Endothelial cell of umbilical vein (primary cell): ENCODE results near the gene GNB1L. TPM values are rescaled to one million over a fixed set of nuclear protein-coding genes. Genes with fewer than 3 reads are reported as not detected.

Experiments used
- BruUV-seq: library from RNA; stranded (reverse); fragments of 400-500 nt; replicated peaks from 2 replicates; lab custom pipeline; 2021; lab: Mats Ljungman, UMichigan
- CTCF ChIA-PET: fragments of 300-600, 350-600 bp; sonication (Branson Sonifier 250); formaldehyde crosslinking; loops from one replicate; lab custom pipeline; 2021; ENCODE audit warnings: antibody characterized with exemption, inconsistent platforms; lab: Charles Lee
- POLR2A ChIA-PET: fragments of 300-600, 350-600 bp; sonication (Branson Sonifier 250); formaldehyde crosslinking; loops from one replicate; lab custom pipeline; 2021; ENCODE audit warnings: antibody characterized with exemption, inconsistent platforms; lab: Charles Lee
- DNase-seq: peaks from one replicate; pipeline ENCODE4 v3.0.0-alpha.2; 2011; ENCODE audit warnings: low read depth, low spot score
- FAIRE-seq: peaks from 2 replicates; lab custom pipeline; 2011; peaks lifted over from hg19 to GRCh38; lab: Jason Lieb, UNC
- H2AFZ ChIP-seq: 2 replicates; pipeline ENCODE4 v1.6.0; 2012; ENCODE audit warnings: low read depth, low read length, control low read depth, inconsistent platforms
- H3K27ac ChIP-seq: 2 replicates; pipeline ENCODE4 v1.5.1; 2011; ENCODE audit warnings: low read depth, mild to moderate bottlenecking, control low read depth, low read length, moderate library complexity; ENCODE audit not compliant: insufficient read depth
- H3K27me3 ChIP-seq, 2 experiments: 2 replicates each; pipeline versions ENCODE4 v1.6.0 to v1.6.1; 2011; ENCODE audit warnings: low read length in 2 of 2, mixed read lengths in 1 of 2; ENCODE audit not compliant: control insufficient read depth in 2 of 2, insufficient read depth in 2 of 2
- H3K36me3 ChIP-seq, 2 experiments: 2 replicates in 1 of 2; 3 replicates in 1 of 2; pipeline ENCODE4 v1.5.1; 2011; ENCODE audit warnings: low read length in 2 of 2, mild to moderate bottlenecking in 1 of 2, moderate library complexity in 1 of 2; ENCODE audit not compliant: control insufficient read depth in 2 of 2, insufficient read depth in 2 of 2; ENCODE audit errors: extremely low read depth in 1 of 2
- H3K4me1 ChIP-seq: 3 replicates; pipeline ENCODE4 v1.5.1; 2011; ENCODE audit warnings: mild to moderate bottlenecking, low read length; ENCODE audit not compliant: control insufficient read depth, insufficient read depth; ENCODE audit errors: extremely low read depth
- H3K4me2 ChIP-seq: 2 replicates; pipeline ENCODE4 v1.6.1; 2011; ENCODE audit warnings: low read length, control low read depth, mixed read lengths; ENCODE audit not compliant: insufficient read depth
- H3K4me3 ChIP-seq, 3 experiments: fragments of 200-600 bp in 1 of 3; sonication (generic), shearing (Covaris generic) in 1 of 3; replicated peaks in 1 of 3; 2 replicates each; pipeline ENCODE4 v1.5.1; 2011 to 2016; ENCODE audit warnings: control low read depth in 3 of 3, low read length in 3 of 3, mild to moderate bottlenecking in 2 of 3, inconsistent platforms in 1 of 3, low read depth in 1 of 3, moderate library complexity in 1 of 3; ENCODE audit not compliant: insufficient read depth in 1 of 3
- H3K79me2 ChIP-seq: 2 replicates; pipeline ENCODE4 v1.6.0; 2012; ENCODE audit warnings: low read length, inconsistent platforms; ENCODE audit not compliant: control insufficient read depth, insufficient read depth
- H3K9ac ChIP-seq: replicated peaks from 2 replicates; pipeline ENCODE3; 2011; ENCODE audit warnings: low read length, control low read depth; ENCODE audit not compliant: insufficient read depth; ENCODE audit errors: extremely low read depth
- H3K9me1 ChIP-seq: replicated peaks from 3 replicates; pipeline ENCODE4 v1.6.0; 2011; ENCODE audit warnings: mild to moderate bottlenecking, low read length; ENCODE audit not compliant: control insufficient read depth, insufficient read depth; ENCODE audit errors: extremely low read depth
- H3K9me3 ChIP-seq: replicated peaks from 2 replicates; pipeline ENCODE4 v1.5.1; 2012; ENCODE audit warnings: low read length, inconsistent platforms; ENCODE audit not compliant: control insufficient read depth, insufficient read depth
- H4K20me1 ChIP-seq: replicated peaks from 2 replicates; pipeline ENCODE3; 2011; ENCODE audit warnings: mild to moderate bottlenecking, low read length; ENCODE audit not compliant: control insufficient read depth, insufficient read depth; ENCODE audit errors: extremely low read depth
- EZH2 ChIP-seq: IDR thresholded peaks from 2 replicates; pipeline ENCODE4 v1.6.1; 2012; ENCODE audit warnings: borderline replicate concordance, low read depth, mild to moderate bottlenecking, moderate library complexity, low read length, inconsistent platforms; ENCODE audit not compliant: severe bottlenecking
- FOS ChIP-seq: IDR thresholded peaks from 2 replicates; pipeline ENCODE4 v1.6.1; 2011; ENCODE audit warnings: mild to moderate bottlenecking, low read length, moderate library complexity, borderline replicate concordance; ENCODE audit not compliant: insufficient read depth
- GATA2 ChIP-seq: IDR thresholded peaks from 2 replicates; pipeline ENCODE4 v1.7.0; 2011; ENCODE audit warnings: low read depth, mild to moderate bottlenecking, moderate library complexity, mixed read lengths, low read length; ENCODE audit not compliant: insufficient read length, insufficient read depth
- JUN ChIP-seq: IDR thresholded peaks from 2 replicates; pipeline ENCODE4 v1.6.1; 2011; ENCODE audit warnings: borderline replicate concordance, low read depth; ENCODE audit not compliant: insufficient read length, insufficient read depth
- MYC ChIP-seq: IDR thresholded peaks from one replicate; pipeline ENCODE4 v1.6.1; 2011; ENCODE audit warnings: mild to moderate bottlenecking, low read depth, low read length
- POLR2A ChIP-seq: IDR thresholded peaks from 2 replicates; pipeline ENCODE4 v1.6.1; 2012; ENCODE audit warnings: low read depth, mild to moderate bottlenecking, control low read depth, low read length
- POLR2AphosphoS5 ChIP-seq: IDR thresholded peaks from 2 replicates; pipeline ENCODE4 v1.6.1; 2012; ENCODE audit warnings: low read depth, mild to moderate bottlenecking, control low read depth, low read length, moderate library complexity; ENCODE audit not compliant: insufficient read depth
- dilution Hi-C: fragments of 300-500 bp; cut with MboI; formaldehyde crosslinking; loops from one replicate; pipeline ENCODE4 v1.15.0; 2019; ENCODE audit warnings: low sequenced_read_pairs; ENCODE audit not compliant: extremely low pct_ligation_motif_present
- intact Hi-C: fragments of 100-400 bp; cut with micrococcal nuclease; formaldehyde crosslinking; loops from one replicate; pipeline ENCODE4 v1.10.0; 2022
- polyA plus RNA-seq, 4 experiments: library from polyadenylated mRNA; depleted of rRNA in 3 of 4; stranded (reverse) in 3 of 4; unstranded in 1 of 4; fragments of >200 nt; gene quantifications; 2 replicates each; pipeline versions ENCODE4 v1.2.1 to v1.2.3, GENCODE V29; 2011 to 2012; ENCODE audit warnings: missing spikeins in 1 of 4
- total RNA-seq: library from RNA; stranded (reverse); gene quantifications from 2 replicates; pipeline ENCODE4 v1.2.3, GENCODE V29; 2021
- TF ChIP-seq, protein P1 (sequence below): IDR thresholded peaks from 2 replicates; pipeline ENCODE4 v1.6.1; 2011; ENCODE audit not compliant: insufficient read depth, insufficient read length
- TF ChIP-seq, protein P2 (sequence below), 2 donors: IDR thresholded peaks; 1 replicate in 1 of 2; 2 replicates in 1 of 2; pipeline ENCODE4 v1.5.1; 2011; ENCODE audit warnings: low read length in 2 of 2, mild to moderate bottlenecking in 2 of 2, moderate library complexity in 2 of 2, control low read depth in 1 of 2, inconsistent platforms in 1 of 2, low read depth in 1 of 2; ENCODE audit not compliant: insufficient read depth in 1 of 2; ENCODE audit errors: extremely low read depth in 1 of 2

GNB1L gene
- total and polyA plus RNA-seq, 2 donors (not counting 3 experiments of a cell fraction or from before 2014, with no cell fraction given) = 5.4 to 5.9 TPM

DNA sequence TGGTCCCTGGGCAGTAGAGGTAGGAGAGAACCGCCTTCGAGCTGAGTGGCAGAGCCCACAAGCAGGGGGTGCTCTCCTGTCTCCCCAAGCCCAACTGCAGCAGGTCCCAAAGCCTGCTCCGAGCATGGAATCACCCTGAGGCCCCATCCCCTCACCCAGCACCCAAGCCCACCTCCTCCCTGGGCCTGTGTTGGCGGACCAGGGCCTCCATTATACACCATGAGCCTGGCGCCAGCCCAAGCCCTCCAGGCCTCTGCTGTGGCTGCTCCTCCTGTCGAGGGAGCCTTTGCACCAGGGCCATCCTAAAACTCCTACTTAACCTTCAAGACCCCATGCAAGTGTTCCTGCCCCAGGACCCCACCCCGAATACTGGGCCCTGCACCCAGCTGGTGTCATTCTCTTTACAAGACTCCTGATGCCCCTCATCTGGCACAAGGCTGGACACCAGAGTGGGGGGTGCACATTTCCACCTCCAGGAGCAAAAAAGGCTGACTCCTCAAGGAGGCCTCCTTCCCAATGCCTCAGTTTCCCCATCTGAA lies 114.7 kb downstream of the GNB1L start:
- Histone ChIP-seq H3K4me3 (no peak overlapping the region), H3K36me3 (no peaks in the 10 kb centered on the region), H3K4me2 (no peak overlapping the region), H3K79me2 (no peaks in the 10 kb centered on the region), H2AFZ (no peak overlapping the region), H3K27me3 (no peaks in the 10 kb centered on the region), H3K9me1 (no peaks in the 10 kb centered on the region), H3K9ac (no peak overlapping the region), H3K9me3 (no peaks in the 10 kb centered on the region), H4K20me1 (no peaks in the 10 kb centered on the region), H3K4me1 (no peaks in the 10 kb centered on the region), H3K27ac (no peak overlapping the region)
- POLR2A ChIA-PET = no interaction called here
- BruUV-seq = no TSS peak
- DNase-seq (no peak), FAIRE-seq (no peak)
- TF ChIP-seq, protein P1, sequence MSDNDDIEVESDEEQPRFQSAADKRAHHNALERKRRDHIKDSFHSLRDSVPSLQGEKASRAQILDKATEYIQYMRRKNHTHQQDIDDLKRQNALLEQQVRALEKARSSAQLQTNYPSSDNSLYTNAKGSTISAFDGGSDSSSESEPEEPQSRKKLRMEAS = no peak
- TF ChIP-seq MYC = no peak
- TF ChIP-seq GATA2 = no peak
- no peak for TF ChIP-seq JUN
- no peak for TF ChIP-seq POLR2AphosphoS5
- TF ChIP-seq FOS = no peak
- no peak for TF ChIP-seq POLR2A
- TF ChIP-seq, protein P2, sequence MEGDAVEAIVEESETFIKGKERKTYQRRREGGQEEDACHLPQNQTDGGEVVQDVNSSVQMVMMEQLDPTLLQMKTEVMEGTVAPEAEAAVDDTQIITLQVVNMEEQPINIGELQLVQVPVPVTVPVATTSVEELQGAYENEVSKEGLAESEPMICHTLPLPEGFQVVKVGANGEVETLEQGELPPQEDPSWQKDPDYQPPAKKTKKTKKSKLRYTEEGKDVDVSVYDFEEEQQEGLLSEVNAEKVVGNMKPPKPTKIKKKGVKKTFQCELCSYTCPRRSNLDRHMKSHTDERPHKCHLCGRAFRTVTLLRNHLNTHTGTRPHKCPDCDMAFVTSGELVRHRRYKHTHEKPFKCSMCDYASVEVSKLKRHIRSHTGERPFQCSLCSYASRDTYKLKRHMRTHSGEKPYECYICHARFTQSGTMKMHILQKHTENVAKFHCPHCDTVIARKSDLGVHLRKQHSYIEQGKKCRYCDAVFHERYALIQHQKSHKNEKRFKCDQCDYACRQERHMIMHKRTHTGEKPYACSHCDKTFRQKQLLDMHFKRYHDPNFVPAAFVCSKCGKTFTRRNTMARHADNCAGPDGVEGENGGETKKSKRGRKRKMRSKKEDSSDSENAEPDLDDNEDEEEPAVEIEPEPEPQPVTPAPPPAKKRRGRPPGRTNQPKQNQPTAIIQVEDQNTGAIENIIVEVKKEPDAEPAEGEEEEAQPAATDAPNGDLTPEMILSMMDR (IDR thresholded peaks at IDR 0.05; ENCODE audit: extremely low read depth in 1 of 2, insufficient read depth in 1 of 2, low read depth in 1 of 2, low read length in 2 of 2) = no peak
- no peak for TF ChIP-seq EZH2
- CTCF ChIA-PET = interaction anchor here (1.1 to 2.4 kb wide), 2 partner anchors 10 to 170 kb away, joined by 5 to 13 read pairs; no protein-coding TSS in a partner anchor
- intact Hi-C loops = no loop called here
- dilution Hi-C loops = no loop called here
